GM23338 (cell line): ENCODE data around the gene ADAMTS13. TPM values are rescaled to one million over a fixed set of nuclear protein-coding genes. Genes with fewer than 3 reads are reported as not detected.
A peak's percentile ranks its signal among the peaks of the same experiment; 100 is the strongest.

Experiments
- ATAC-seq: fragments of 200-7000 bp; cut with Tn5 transposase; 3 replicates; pipeline ENCODE4 v1.9.1; 2020
- DNase-seq: peaks from one replicate; pipeline ENCODE4 v3.0.0-alpha.2; 2015; ENCODE audit warnings: low spot score
- H2AFZ ChIP-seq: fragments of 200-600 bp; sonication (generic); 2 replicates; pipeline ENCODE4 v1.8.0; 2016; ENCODE audit warnings: antibody characterized with exemption, mild to moderate bottlenecking, moderate library complexity
- H3F3A ChIP-seq: fragments of 200-600 bp; sonication (generic); replicated peaks from 2 replicates; pipeline ENCODE4 v1.8.0; 2017; ENCODE audit warnings: antibody characterized with exemption, mixed run types, low read depth
- H3K27ac ChIP-seq: fragments of 200-600 bp; sonication (generic); 2 replicates; pipeline ENCODE4 v1.6.1; 2016; ENCODE audit warnings: low read depth
- H3K27me3 ChIP-seq: fragments of 200-600 bp; sonication (generic); 2 replicates; pipeline ENCODE4 v1.8.0; 2016; ENCODE audit warnings: mild to moderate bottlenecking, mixed run types, moderate library complexity; ENCODE audit not compliant: insufficient read depth
- H3K36me3 ChIP-seq: fragments of 200-600 bp; sonication (generic); 2 replicates; pipeline ENCODE4 v1.8.0; 2016; ENCODE audit warnings: mild to moderate bottlenecking; ENCODE audit not compliant: insufficient read depth
- H3K4me1 ChIP-seq: fragments of 200-600 bp; sonication (generic); 2 replicates; pipeline ENCODE4 v1.8.0; 2016; ENCODE audit warnings: mild to moderate bottlenecking, moderate library complexity; ENCODE audit not compliant: insufficient read depth
- H3K4me2 ChIP-seq: fragments of 200-600 bp; sonication (generic); 2 replicates; pipeline ENCODE4 v1.7.1; 2017; ENCODE audit warnings: mixed run types
- H3K4me3 ChIP-seq: fragments of 200-600 bp; sonication (generic); 2 replicates; pipeline ENCODE4 v1.6.1; 2016; ENCODE audit warnings: mixed run types
- H3K79me2 ChIP-seq: fragments of 200-600 bp; sonication (generic); replicated peaks from 2 replicates; pipeline ENCODE4 v1.8.0; 2017; ENCODE audit warnings: mild to moderate bottlenecking; ENCODE audit not compliant: insufficient read depth
- H3K9me2 ChIP-seq: fragments of 200-600 bp; sonication (generic); 2 replicates; pipeline ENCODE4 v1.8.0; 2017; ENCODE audit not compliant: insufficient read depth
- H4K20me1 ChIP-seq: fragments of 200-600 bp; sonication (generic); replicated peaks from 2 replicates; pipeline ENCODE4 v1.8.0; 2017; ENCODE audit warnings: mild to moderate bottlenecking; ENCODE audit not compliant: insufficient read depth
- H3K27ac Mint-ChIP-seq: 2 replicates; pipeline ENCODE4 v1.8.0; 2020; ENCODE audit warnings: inconsistent platforms, mild to moderate bottlenecking, moderate library complexity, mixed read lengths
- H3K27me3 Mint-ChIP-seq: 3 replicates; pipeline ENCODE4 v1.8.0; 2022; ENCODE audit warnings: low read depth, mild to moderate bottlenecking, moderate library complexity, mixed read lengths, inconsistent platforms; ENCODE audit not compliant: insufficient read depth, poor library complexity
- H3K36me3 Mint-ChIP-seq: 3 replicates; pipeline ENCODE4 v1.8.0; 2021; ENCODE audit warnings: low read depth, mild to moderate bottlenecking, inconsistent platforms, moderate library complexity, mixed read lengths
- H3K4me1 Mint-ChIP-seq: 3 replicates; pipeline ENCODE4 v1.8.0; 2020; ENCODE audit warnings: mild to moderate bottlenecking, inconsistent platforms, mixed read lengths
- H3K4me3 Mint-ChIP-seq: 3 replicates; pipeline ENCODE4 v1.8.0; 2021; ENCODE audit warnings: moderate library complexity, mild to moderate bottlenecking, inconsistent platforms, mixed read lengths
- H3K9me3 Mint-ChIP-seq: 3 replicates; pipeline ENCODE4 v1.8.0; 2020; ENCODE audit warnings: moderate library complexity, mild to moderate bottlenecking, inconsistent platforms, mixed read lengths
- CREB1 ChIP-seq: fragments of 250-450 bp; sonication (Bioruptor Pico); IDR thresholded peaks from 2 replicates; pipeline ENCODE4 v1.5.0; 2020; ENCODE audit warnings: low read depth, mild to moderate bottlenecking, moderate library complexity
- ETS1 ChIP-seq: IDR thresholded peaks from 2 replicates; pipeline ENCODE4 v1.6.1; 2016; ENCODE audit warnings: antibody characterized with exemption
- EZH2phosphoT487 ChIP-seq: fragments of 200-600 bp; sonication (generic); IDR thresholded peaks from one replicate; pipeline ENCODE4 v1.8.1; 2018; ENCODE audit warnings: antibody characterized with exemption; ENCODE audit not compliant: unreplicated experiment
- NANOG ChIP-seq: IDR thresholded peaks from 2 replicates; pipeline ENCODE4 v1.6.1; 2016; ENCODE audit warnings: antibody characterized with exemption, borderline replicate concordance
- REST ChIP-seq: IDR thresholded peaks from one replicate; pipeline ENCODE4 v1.6.1; 2018; ENCODE audit warnings: antibody characterized with exemption; ENCODE audit not compliant: unreplicated experiment
- STAT1 ChIP-seq: IDR thresholded peaks from one replicate; pipeline ENCODE4 v1.6.1; 2016; ENCODE audit warnings: antibody characterized with exemption; ENCODE audit not compliant: unreplicated experiment
- ZNF114 ChIP-seq: fragments of 250-450 bp; sonication (Bioruptor Pico); IDR thresholded peaks from 2 replicates; pipeline ENCODE4 v1.5.0; 2020; ENCODE audit warnings: mild to moderate bottlenecking, moderate library complexity
- ZNF331 ChIP-seq: fragments of 250-450 bp; sonication (Bioruptor Pico); IDR thresholded peaks from 2 replicates; pipeline ENCODE4 v1.5.0; 2020; ENCODE audit warnings: low read depth, mild to moderate bottlenecking, moderate library complexity
- polyA plus RNA-seq: library from polyadenylated mRNA; unstranded; fragments of >200 nt; fragmentation: Nextera tagmentation; extraction: Ambion mirVana; gene quantifications from 2 replicates; pipeline ENCODE4 v1.2.1, GENCODE V29; 2016
- total RNA-seq: library from RNA; depleted of rRNA; stranded (reverse); fragments of >200 nt; shearing (Covaris generic); gene quantifications from 2 replicates; pipeline ENCODE4 v1.2.3, GENCODE V29; 2014

ADAMTS13 gene
- total and polyA plus RNA-seq, 2 experiments from 2014 or later = 6.0 TPM

- no peaks in the 10 kb centered on the region for H3K4me1 ChIP-seq
- TF ChIP-seq CREB1 (CRISPR knock-in tag) = no peak
- TF ChIP-seq ZNF331 (CRISPR knock-in tag) = no peak
- no peak for TF ChIP-seq NANOG
- no peak for TF ChIP-seq EZH2phosphoT487
- H2AFZ ChIP-seq = no peak overlapping the region
- no peaks in the 10 kb centered on the region for H3K27me3 ChIP-seq
- ATAC-seq (no peak), DNase-seq (no peak)
- H3K4me3 ChIP-seq = no peak overlapping the region
- Mint-ChIP-seq H3K9me3 (no peaks in the 10 kb centered on the region), H3K36me3 (no peaks in the 10 kb centered on the region; the same call in 2 of the 3 replicates), H3K4me1 (no peaks in the 10 kb centered on the region), H3K27ac (no peak overlapping the region), H3K27me3 (peaks cover 7% of the 10 kb centered on the region), H3K4me3 (no peak overlapping the region)
- H3K79me2 ChIP-seq = no peaks in the 10 kb centered on the region
- H3F3A ChIP-seq = no peaks in the 10 kb centered on the region; the same call in 1 of the 2 replicates
- H3K36me3 ChIP-seq = no peaks in the 10 kb centered on the region
- H3K27ac ChIP-seq = no peak overlapping the region
- H3K4me2 ChIP-seq = no peak overlapping the region
- no peaks in the 10 kb centered on the region for H4K20me1 ChIP-seq
- H3K9me2 ChIP-seq = no peaks in the 10 kb centered on the region
Observed at GRCh38 chr9:133491656-133491925, 69.4 kb downstream of the ADAMTS13 start.

GRCh38 chr9:133492061-133493021 lies 70.2 kb downstream of the ADAMTS13 start:
- Histone ChIP-seq H3K27me3 (no peaks in the 10 kb centered on the region), H3F3A (no peaks in the 10 kb centered on the region; the same call in 1 of the 2 replicates), H2AFZ (peak overlapping the region; percentile 23; the same call in 1 of the 2 replicates), H3K4me1 (no peaks in the 10 kb centered on the region), H3K4me2 (no peak overlapping the region), H3K4me3 (no peak overlapping the region), H3K36me3 (no peaks in the 10 kb centered on the region), H3K9me2 (no peaks in the 10 kb centered on the region), H4K20me1 (no peaks in the 10 kb centered on the region), H3K79me2 (no peaks in the 10 kb centered on the region), H3K27ac (no peak overlapping the region)
- H3K9me3 Mint-ChIP-seq = no peaks in the 10 kb centered on the region
- H3K4me1 Mint-ChIP-seq = no peaks in the 10 kb centered on the region
- H3K27me3 Mint-ChIP-seq = peaks cover 7% of the 10 kb centered on the region
- no peak overlapping the region for H3K27ac Mint-ChIP-seq
- TF ChIP-seq NANOG (no peak), EZH2phosphoT487 (no peak), ZNF114 (no peak), STAT1 (no peak), REST (no peak), ETS1 (no peak)
- H3K36me3 Mint-ChIP-seq = no peaks in the 10 kb centered on the region; the same call in 2 of the 3 replicates
- ATAC-seq = no peak
- no peak overlapping the region for H3K4me3 Mint-ChIP-seq
- DNase-seq = no peak
